Inflammatory macrophage (primary cell): ENCODE data around the gene MAGEE2.
A peak's percentile ranks its signal among the peaks of the same experiment; 100 is the strongest.
"Not testable (repeated sequence)": the region's sequence is repeated elsewhere in the genome, so short reads cannot be mapped to it uniquely, and the experiment has no call there.

ENCODE experiments used
- DNase-seq, 2 donors: peaks; one replicate each; pipeline ENCODE4 v3.0.0-alpha.2; 2020 to 2022
- total RNA-seq, 18 experiments: gene quantifications; one replicate each; lab custom pipeline; 2026; ENCODE audit warnings: mixed read lengths in 6 of 18, inconsistent platforms in 2 of 18; lab: John Stamatoyannopoulos, UW

Gene MAGEE2
- total RNA-seq = 0 reads per million in 18 experiments

- no peak for DNase-seq
Measured at GRCh38 chrX:75784680-75785491, at the start of gene MAGEE2. MAGEE2 (minus strand) TSS chrX:75785254; CDS start chrX:75785051, 203 bp downstream.

- no peak for DNase-seq
Measured at GRCh38 chrX:75786290-75786689, 1.2 kb upstream of the MAGEE2 start.

GRCh38 chrX:75781611-75782010 lies 3.4 kb downstream of the MAGEE2 start:
- no peak for DNase-seq

- not testable (repeated sequence) for DNase-seq
Measured at GRCh38 chrX:75768063-75768462, 17.0 kb downstream of the MAGEE2 start.

- DNase-seq = no peak
Measured at GRCh38 chrX:75748431-75748830, 36.6 kb downstream of the MAGEE2 start.

- DNase-seq = peak in 1 of 2 donors; percentile 18
Measured at GRCh38 chrX:75746891-75747639, 38.0 kb downstream of the MAGEE2 start.
